Measurements from ENCODE around the gene CD2.

CD2 gene

DNA sequence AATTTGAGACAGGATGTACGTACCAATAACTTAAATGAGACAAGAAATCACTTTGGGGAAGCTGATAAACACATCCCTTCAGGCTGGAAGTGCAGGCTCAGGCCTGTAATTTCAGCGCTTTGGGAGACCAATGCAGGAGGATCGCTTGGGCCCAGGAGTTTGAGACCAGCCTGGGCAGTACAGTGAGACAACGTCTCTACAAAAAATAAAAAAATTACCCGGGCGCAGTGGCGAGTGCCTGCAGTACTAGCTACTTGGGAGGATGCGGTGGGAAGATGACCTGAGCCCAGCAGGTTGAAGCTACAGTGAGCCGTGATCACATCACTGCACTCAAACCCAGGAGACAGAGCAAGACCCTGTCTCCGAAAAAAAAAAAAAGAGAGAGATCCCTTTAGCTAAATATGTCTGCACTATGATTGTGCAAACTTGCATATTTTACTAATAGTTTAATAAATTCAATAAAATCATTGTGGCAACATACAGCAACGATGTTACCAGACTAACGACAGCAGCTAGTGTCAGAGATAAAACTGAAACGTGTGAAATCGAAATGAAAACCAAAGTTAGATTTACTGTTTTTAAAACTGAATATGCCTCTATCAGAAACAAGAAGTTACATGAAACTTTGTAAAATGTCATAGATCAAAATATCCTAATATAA lies 54.7 kb downstream of the CD2 start:
- no peaks in the 10 kb centered on the region for H3K9me3 ChIP-seq (ENCODE audit: control insufficient read depth, low read length)
- no peaks in the 10 kb centered on the region for H3K79me2 ChIP-seq
- no peaks in the 10 kb centered on the region for H3K27me3 ChIP-seq (ENCODE audit: control insufficient read depth, insufficient read depth, low read length)
- no peak overlapping the region for H3K9ac ChIP-seq
- no peak overlapping the region for H2AFZ ChIP-seq
- H3K4me3 ChIP-seq (ENCODE audit: low read depth, low read length) = no peak overlapping the region
- H3K4me2 ChIP-seq (ENCODE audit: low read length) = no peak overlapping the region
- no peaks in the 10 kb centered on the region for H3K4me1 ChIP-seq
- no peaks in the 10 kb centered on the region for H3K36me3 ChIP-seq (ENCODE audit: control insufficient read depth, insufficient read depth, low read length)
- TF ChIP-seq, protein P1, sequence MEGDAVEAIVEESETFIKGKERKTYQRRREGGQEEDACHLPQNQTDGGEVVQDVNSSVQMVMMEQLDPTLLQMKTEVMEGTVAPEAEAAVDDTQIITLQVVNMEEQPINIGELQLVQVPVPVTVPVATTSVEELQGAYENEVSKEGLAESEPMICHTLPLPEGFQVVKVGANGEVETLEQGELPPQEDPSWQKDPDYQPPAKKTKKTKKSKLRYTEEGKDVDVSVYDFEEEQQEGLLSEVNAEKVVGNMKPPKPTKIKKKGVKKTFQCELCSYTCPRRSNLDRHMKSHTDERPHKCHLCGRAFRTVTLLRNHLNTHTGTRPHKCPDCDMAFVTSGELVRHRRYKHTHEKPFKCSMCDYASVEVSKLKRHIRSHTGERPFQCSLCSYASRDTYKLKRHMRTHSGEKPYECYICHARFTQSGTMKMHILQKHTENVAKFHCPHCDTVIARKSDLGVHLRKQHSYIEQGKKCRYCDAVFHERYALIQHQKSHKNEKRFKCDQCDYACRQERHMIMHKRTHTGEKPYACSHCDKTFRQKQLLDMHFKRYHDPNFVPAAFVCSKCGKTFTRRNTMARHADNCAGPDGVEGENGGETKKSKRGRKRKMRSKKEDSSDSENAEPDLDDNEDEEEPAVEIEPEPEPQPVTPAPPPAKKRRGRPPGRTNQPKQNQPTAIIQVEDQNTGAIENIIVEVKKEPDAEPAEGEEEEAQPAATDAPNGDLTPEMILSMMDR (IDR thresholded peaks at IDR 0.05) = no peak
- no peak overlapping the region for H3K27ac ChIP-seq

DNA sequence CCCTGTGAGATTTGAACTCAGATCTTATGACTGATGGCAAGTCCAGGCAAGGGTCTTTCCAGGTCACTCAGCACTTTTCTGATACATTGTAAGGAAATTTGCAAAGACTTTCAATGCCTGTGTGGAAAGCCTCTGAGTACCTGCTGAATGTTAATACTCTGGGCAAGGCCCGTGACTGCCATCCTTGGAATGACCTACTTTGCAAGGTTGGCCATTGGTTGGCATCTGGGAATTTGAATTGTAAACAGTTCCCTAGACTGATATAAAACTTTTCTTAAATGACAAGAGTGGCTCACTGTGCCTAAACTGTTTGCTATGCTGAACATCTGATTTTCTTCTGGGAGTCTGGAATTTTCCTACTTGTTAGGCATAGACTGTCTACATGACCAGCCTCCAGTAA lies 57.1 kb downstream of the CD2 start:
- H3K4me2 ChIP-seq (ENCODE audit: low read length) = no peak overlapping the region
- no peak overlapping the region for H3K4me3 ChIP-seq (ENCODE audit: low read depth, low read length)
- H3K79me2 ChIP-seq = no peaks in the 10 kb centered on the region
- H2AFZ ChIP-seq = no peak overlapping the region
- no peak overlapping the region for H3K27ac ChIP-seq
- H3K36me3 ChIP-seq (ENCODE audit: control insufficient read depth, insufficient read depth, low read length) = no peaks in the 10 kb centered on the region
- H3K9ac ChIP-seq = no peak overlapping the region
- H3K27me3 ChIP-seq (ENCODE audit: control insufficient read depth, insufficient read depth, low read length) = no peaks in the 10 kb centered on the region
- H3K4me1 ChIP-seq = no peaks in the 10 kb centered on the region
- H3K9me3 ChIP-seq (ENCODE audit: control insufficient read depth, low read length) = no peaks in the 10 kb centered on the region
- TF ChIP-seq, protein P1 (IDR thresholded peaks at IDR 0.05) = no peak

DNA sequence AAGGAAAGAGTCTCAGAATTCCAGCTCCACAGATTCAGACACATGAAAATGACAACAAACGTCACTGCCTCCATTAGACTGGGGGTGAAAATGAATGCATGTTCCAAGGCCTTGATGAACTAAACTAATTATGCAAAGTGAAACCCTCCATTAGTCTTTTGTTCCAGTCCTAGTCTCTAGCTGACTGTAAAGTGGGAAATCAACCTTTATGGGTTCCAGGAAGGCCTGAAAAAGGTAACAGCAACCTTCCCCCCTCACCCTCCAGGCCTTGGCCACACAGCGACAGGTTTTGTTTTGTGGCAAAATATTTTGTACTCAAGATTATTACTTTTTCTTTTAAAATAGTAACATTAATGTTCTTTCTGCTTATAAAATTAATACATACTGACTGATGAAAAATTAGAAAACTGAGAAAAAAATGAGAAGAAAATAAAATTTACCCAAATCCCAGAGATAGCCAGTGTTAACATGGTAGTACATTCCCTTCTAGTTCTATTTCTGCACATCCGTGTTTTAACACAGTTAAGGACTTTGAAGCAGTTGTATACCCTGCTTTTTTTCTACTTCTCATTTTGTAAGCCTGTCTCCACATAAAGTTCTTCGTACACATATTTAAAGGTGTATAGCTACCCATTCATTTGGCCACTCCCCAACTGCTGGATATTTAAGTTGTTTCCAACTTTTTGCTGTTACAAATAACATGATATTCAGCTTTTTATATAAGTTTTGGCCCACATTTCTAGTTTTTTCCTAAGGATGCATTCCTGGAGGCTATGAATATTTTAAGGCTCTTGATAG lies 60.9 kb downstream of the CD2 start:
- Histone ChIP-seq H3K27ac (no peak overlapping the region), H2AFZ (no peak overlapping the region), H3K36me3 (ENCODE audit: control insufficient read depth, insufficient read depth, low read length) (no peaks in the 10 kb centered on the region), H3K79me2 (no peaks in the 10 kb centered on the region), H3K4me1 (no peaks in the 10 kb centered on the region), H3K4me3 (ENCODE audit: low read depth, low read length) (no peak overlapping the region), H3K9ac (no peak overlapping the region), H3K9me3 (ENCODE audit: control insufficient read depth, low read length) (no peaks in the 10 kb centered on the region), H3K27me3 (ENCODE audit: control insufficient read depth, insufficient read depth, low read length) (no peaks in the 10 kb centered on the region), H3K4me2 (ENCODE audit: low read length) (no peak overlapping the region)
- TF ChIP-seq, protein P1 (IDR thresholded peaks at IDR 0.05) = no peak

DNA sequence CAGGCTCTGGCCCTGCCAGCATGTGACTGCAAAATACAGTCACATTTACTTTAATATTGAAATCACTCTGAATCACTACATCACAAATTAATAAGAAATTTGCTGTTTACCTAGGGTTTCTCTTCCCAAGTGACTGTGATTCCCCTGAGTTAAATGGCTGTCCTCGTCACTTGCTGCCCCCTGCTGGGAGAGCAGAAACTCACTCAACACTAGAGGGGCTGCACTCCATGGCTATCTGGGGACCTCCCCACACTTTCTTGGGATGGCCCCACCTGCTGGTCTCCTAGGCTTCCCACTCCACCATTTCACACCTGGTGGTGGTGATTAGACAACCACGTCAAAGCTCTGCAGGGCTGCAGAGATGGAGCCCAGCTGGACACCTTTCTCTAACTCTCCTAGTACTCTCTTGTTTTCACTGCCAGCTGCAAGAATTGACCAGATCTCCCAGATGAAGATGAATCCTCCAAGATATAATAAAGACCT lies 63.4 kb downstream of the CD2 start:
- H3K4me2 ChIP-seq (ENCODE audit: low read length) = no peak overlapping the region
- TF ChIP-seq, protein P1 (IDR thresholded peaks at IDR 0.05) = peak; percentile 34
- H3K9ac ChIP-seq = no peak overlapping the region
- no peaks in the 10 kb centered on the region for H3K9me3 ChIP-seq (ENCODE audit: control insufficient read depth, low read length)
- no peaks in the 10 kb centered on the region for H3K4me1 ChIP-seq
- H3K4me3 ChIP-seq (ENCODE audit: low read depth, low read length) = no peak overlapping the region
- no peaks in the 10 kb centered on the region for H3K79me2 ChIP-seq
- H3K36me3 ChIP-seq (ENCODE audit: control insufficient read depth, insufficient read depth, low read length) = no peaks in the 10 kb centered on the region
- H3K27ac ChIP-seq = no peak overlapping the region
- no peaks in the 10 kb centered on the region for H3K27me3 ChIP-seq (ENCODE audit: control insufficient read depth, insufficient read depth, low read length)
- no peak overlapping the region for H2AFZ ChIP-seq
